Cerebellar cortex (tissue), 1 donor: ENCODE results near the gene CD80.

Source experiments
- DNase-seq: peaks from one replicate; pipeline ENCODE4 v3.0.0-alpha.2; 2015; ENCODE audit warnings: low spot score

The CD80 gene

GRCh38 chr3:119494597-119494996, 64.8 kb downstream of the CD80 start:
- no peak for DNase-seq

GRCh38 chr3:119492810-119493209, 66.6 kb downstream of the CD80 start:
- no peak for DNase-seq

- DNase-seq = no peak
These were observed 67.3 kb downstream of the CD80 start for GRCh38 chr3:119492128-119492527.

GRCh38 chr3:119490153-119490552, 69.3 kb downstream of the CD80 start:
- DNase-seq = no peak

- DNase-seq = no peak
These were observed 73.9 kb downstream of the CD80 start for GRCh38 chr3:119485563-119485962.

- DNase-seq = no peak
These were observed 76.3 kb downstream of the CD80 start for GRCh38 chr3:119483101-119483500.

- DNase-seq = no peak
These were observed 78.3 kb downstream of the CD80 start for GRCh38 chr3:119481079-119481478.
